ENCODE data around the gene BCAS3. TPM values are rescaled to one million over a fixed set of nuclear protein-coding genes. Genes with fewer than 3 reads are reported as not detected.
"Not testable (repeated sequence)": the region's sequence is repeated elsewhere in the genome, so short reads cannot be mapped to it uniquely, and the experiment has no call there.

BCAS3 gene
- total RNA-seq, 3 donors from 2014 or later, result 21.6 to 33.4 (median 32.1) TPM

DNA sequence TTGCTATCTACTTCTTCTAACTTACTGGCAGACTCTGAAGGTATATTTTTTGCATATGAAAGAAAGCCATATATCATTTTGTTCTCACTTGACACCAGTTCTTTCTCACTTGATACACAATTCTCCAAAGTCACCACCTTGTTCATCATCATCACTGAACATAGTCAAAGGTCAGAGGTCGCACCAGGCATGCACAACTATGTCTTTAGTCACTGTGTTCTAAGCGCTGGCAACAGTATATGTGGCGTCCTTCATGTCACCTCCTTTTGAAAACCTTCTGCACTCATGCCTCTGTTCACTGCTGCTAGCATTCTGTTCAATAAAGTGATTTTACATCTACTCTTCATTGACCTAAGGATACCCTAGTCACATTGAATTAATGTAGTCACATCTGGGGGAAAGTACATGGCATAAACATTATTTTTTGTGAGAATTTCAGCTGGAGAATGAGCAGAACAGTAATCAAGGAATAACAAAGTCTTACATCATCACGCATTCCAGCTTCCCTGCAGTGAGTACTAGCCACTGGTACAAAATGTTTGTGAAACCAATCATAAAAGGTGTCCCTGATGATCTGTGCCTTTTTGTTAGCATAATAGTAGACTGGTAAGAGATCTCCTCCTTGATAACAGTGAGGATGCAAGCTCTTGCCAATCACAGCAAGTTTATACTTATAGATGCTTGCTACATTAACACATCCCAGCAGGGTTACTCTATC lies 754.1 kb downstream of the BCAS3 start:
- intact Hi-C loops (cut with DNase I, micrococcal nuclease), result no loop called here
- Histone ChIP-seq H3K36me3 (ENCODE audit: low read depth) (no peaks in the 10 kb centered on the region), H3K4me3 (no peak overlapping the region), H3K9me3 (peaks cover 3% of the 10 kb centered on the region), H3K4me1 (ENCODE audit: low read depth) (no peaks in the 10 kb centered on the region)
- TF ChIP-seq CTCF (IDR thresholded peaks at IDR 0.05), result no peak
- DNase-seq, result no peak
- ATAC-seq, result no peak

DNA sequence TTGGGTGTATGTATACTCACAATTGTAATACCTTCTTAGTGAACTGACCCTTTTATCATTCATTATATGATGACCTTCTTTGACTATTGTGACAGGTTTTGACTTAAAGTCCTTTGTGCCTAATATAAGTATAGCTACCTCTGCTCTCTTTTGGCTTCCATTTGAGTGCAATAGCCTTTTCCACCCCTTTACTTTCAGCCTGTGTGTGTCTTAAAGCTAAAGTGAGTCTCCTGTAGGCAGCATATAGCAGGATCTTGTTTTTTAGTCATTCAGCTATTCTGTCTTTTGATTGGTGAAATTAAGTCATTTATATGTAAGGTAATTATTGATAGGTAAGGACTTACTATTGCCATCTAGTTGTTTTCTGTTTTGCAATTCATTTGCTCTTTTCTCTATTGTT lies 758.6 kb downstream of the BCAS3 start:
- DNase-seq, result no peak
- ATAC-seq, result no peak
- no peaks in the 10 kb centered on the region for H3K36me3 ChIP-seq (ENCODE audit: low read depth)
- no peaks in the 10 kb centered on the region for H3K4me1 ChIP-seq (ENCODE audit: low read depth)
- intact Hi-C loops (cut with DNase I, micrococcal nuclease), result no loop called here
- H3K4me3 ChIP-seq, result no peak overlapping the region
- TF ChIP-seq CTCF (IDR thresholded peaks at IDR 0.05), result no peak
- peaks cover 8% of the 10 kb centered on the region for H3K9me3 ChIP-seq

- DNase-seq, result no peak
- intact Hi-C loops (cut with DNase I, micrococcal nuclease), result no loop called here
- no peaks in the 10 kb centered on the region for H3K4me1 ChIP-seq (ENCODE audit: low read depth)
- ATAC-seq, result no peak
- H3K36me3 ChIP-seq (ENCODE audit: low read depth), result no peaks in the 10 kb centered on the region
- no peak overlapping the region for H3K4me3 ChIP-seq
- H3K9me3 ChIP-seq, result peaks cover 8% of the 10 kb centered on the region
- TF ChIP-seq CTCF (IDR thresholded peaks at IDR 0.05), result no peak
These were observed 759.5 kb downstream of the BCAS3 start for GRCh38 chr17:61436995-61437704.

- H3K4me1 ChIP-seq (ENCODE audit: low read depth), result no peaks in the 10 kb centered on the region
- H3K4me3 ChIP-seq, result no peak overlapping the region
- intact Hi-C loops (cut with DNase I, micrococcal nuclease), result no loop called here
- H3K9me3 ChIP-seq, result peaks cover 8% of the 10 kb centered on the region
- no peaks in the 10 kb centered on the region for H3K36me3 ChIP-seq (ENCODE audit: low read depth)
- no peak for DNase-seq
- ATAC-seq, result no peak
- TF ChIP-seq CTCF (IDR thresholded peaks at IDR 0.05), result no peak
These were observed 763.0 kb downstream of the BCAS3 start for GRCh38 chr17:61440697-61441096.

DNA sequence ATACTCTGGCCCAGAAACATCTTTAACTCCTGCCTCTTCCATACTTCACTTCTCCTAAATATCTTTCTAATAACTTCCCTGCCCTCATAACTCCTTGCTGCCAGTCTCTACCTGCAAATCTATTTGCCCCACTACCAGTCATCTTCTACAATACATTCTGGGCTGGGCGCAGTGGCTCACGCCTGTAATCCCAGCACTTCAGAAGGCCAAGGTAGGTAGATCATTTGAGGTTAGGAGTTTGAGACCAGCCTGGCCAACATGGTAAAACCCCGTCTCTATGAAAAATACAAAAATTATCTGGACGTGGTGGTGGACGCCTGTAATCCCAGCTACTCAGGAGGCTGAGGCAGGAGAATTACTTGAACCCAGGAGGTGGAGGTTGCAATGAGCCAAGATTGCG lies 763.9 kb downstream of the BCAS3 start:
- DNase-seq; H3K36me3 ChIP-seq (ENCODE audit: low read depth); H3K4me3 ChIP-seq; intact Hi-C loops (cut with DNase I, micrococcal nuclease); H3K9me3 ChIP-seq; H3K4me1 ChIP-seq (ENCODE audit: low read depth); ATAC-seq: not testable (repeated sequence)

DNA sequence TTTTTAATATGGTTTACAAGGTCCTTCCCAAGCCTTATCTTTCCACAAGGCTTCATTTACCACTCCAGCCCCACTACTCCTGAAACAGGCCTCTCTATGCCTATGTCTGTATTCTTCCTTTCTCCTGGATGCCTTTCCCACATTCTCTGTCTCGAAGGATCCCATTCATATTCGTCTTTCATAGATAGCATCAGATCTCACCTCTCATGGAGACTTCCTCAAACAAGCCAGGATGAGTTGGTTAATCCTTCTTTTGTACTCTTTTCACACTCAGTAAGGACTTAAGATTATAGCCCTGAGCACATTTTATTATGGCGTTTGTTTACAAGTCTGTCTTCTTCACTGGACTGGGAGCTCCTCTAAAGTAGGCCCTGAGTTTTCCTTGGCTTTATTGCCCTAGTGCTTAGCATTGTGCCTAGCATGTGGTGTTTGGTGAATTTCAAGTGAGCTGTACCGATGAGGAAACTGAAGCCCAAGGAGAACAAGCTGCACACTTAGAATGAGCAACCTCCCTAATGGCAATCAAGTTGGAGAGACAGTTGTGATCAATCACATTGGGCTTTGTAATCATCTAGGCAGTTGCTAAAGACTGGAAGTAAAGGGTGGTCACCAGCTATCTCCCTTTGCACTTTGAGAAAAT lies 764.6 kb downstream of the BCAS3 start:
- H3K36me3 ChIP-seq (ENCODE audit: low read depth), result no peaks in the 10 kb centered on the region
- DNase-seq, result no peak
- no peaks in the 10 kb centered on the region for H3K4me1 ChIP-seq (ENCODE audit: low read depth)
- H3K4me3 ChIP-seq, result no peak overlapping the region
- TF ChIP-seq CTCF (IDR thresholded peaks at IDR 0.05), result no peak
- intact Hi-C loops (cut with DNase I, micrococcal nuclease), result no loop called here
- H3K9me3 ChIP-seq, result peaks cover 1% of the 10 kb centered on the region
- no peak for ATAC-seq

Measured in mucosa of descending colon (tissue), 3 donors.